IPS-NIHi11 (cell line): ENCODE measurements around the gene CAPN3.

Experiments used
- DNase-seq: peaks from one replicate; pipeline ENCODE4 v3.0.0; 2012; ENCODE audit warnings: mixed read lengths, low spot score

CAPN3 gene

DNA sequence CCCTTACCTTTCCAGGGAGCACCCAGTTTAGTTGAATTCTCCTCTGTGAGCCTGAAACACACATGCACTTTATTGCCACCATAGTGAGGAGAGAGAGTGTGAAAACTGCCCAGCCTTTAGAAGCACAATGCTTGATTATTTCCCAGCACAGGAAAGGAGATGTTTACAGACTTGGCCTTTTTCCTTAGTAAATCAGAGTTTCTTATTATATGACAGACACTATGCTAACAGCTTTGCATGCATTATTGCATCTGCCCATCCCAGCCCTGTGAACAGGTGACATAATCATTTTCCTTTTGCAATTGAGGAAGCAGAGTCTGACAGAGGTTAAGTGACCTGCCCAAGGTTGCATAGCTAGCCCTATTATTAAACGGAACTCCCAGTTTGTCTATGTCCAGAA lies 36.5 kb downstream of the CAPN3 start:
- DNase-seq, result no peak

DNA sequence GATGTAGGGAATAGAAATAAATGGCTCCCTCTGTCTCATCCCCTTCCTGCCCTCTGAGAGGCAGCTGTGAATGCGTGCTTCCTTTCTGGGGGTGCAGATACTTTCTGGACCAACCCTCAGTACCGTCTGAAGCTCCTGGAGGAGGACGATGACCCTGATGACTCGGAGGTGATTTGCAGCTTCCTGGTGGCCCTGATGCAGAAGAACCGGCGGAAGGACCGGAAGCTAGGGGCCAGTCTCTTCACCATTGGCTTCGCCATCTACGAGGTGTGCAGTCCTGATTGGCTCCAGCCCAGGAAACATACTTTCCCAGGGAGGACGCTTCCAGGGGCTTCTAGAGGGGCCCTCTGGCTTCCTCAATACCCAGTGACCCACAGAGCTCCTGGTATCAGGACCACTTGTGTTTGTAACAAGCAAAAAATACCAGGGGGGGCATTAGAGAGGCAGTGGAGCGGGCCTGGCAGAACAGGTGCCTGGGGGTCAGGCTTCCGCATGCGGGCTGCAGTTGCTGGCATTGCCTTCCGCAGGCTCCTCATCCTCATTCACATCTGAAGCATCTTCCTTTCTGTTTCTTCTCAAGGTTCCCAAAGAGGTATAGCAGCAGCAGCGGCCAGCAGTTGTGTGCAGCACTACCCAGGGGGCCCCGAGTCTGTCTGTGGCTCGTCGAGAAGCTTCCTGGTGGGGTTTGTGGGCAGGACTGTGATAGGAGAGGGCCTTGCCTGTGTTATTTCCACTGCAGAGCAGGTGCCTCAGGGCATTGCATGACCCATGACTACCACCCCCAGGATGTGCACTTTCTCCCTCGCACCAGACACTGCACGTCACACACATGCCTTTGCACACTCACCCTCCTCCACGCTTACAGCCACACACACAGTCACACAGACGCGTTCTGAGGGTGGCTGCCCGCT lies 42.5 kb downstream of the CAPN3 start:
- DNase-seq, result no peak

DNA sequence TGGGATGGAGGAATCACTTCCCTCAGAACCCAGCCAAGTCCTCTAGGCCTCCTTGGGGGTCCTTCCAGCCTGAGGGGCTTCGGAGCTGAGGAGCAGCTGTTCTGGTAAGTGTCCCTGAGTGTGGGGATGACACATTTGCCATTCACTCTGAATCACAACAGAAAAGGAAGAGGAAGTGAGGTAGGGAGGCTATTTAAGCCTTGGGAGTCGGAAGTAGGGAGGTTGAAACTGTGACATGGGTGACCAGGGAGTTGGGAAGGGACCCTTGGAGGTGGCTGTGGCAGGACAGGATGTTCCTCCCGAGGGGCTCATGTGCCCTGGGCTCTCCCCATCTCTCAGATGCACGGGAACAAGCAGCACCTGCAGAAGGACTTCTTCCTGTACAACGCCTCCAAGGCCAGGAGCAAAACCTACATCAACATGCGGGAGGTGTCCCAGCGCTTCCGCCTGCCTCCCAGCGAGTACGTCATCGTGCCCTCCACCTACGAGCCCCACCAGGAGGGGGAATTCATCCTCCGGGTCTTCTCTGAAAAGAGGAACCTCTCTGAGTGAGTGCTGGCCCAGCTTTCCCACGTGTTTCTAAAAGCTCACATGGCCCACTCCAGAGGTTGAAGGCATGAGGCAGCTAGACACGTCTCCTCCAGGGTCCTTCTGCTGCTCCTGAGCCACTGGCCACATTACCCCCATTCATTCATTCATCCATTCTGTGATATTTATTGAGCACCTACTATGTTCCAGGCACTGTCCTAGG lies 43.3 kb downstream of the CAPN3 start:
- no peak for DNase-seq

DNA sequence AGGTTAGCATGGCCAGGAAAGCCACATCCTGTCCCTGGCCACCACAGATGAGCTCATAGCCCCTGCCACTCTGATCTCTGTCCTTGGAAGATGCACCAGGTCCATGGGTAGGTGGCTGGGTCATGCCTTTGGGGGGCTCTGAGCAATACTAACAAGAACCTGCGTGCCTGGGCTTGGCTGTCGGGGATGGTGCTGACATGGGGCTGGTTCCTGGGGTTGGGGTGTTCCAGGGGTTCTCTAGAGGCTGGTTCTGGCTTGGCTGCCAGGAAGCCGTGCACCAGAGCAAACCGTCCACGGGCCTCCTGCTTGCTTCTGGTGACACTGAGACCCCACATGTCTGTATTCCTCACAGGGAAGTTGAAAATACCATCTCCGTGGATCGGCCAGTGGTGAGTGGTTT lies 44.1 kb downstream of the CAPN3 start:
- no peak for DNase-seq

DNA sequence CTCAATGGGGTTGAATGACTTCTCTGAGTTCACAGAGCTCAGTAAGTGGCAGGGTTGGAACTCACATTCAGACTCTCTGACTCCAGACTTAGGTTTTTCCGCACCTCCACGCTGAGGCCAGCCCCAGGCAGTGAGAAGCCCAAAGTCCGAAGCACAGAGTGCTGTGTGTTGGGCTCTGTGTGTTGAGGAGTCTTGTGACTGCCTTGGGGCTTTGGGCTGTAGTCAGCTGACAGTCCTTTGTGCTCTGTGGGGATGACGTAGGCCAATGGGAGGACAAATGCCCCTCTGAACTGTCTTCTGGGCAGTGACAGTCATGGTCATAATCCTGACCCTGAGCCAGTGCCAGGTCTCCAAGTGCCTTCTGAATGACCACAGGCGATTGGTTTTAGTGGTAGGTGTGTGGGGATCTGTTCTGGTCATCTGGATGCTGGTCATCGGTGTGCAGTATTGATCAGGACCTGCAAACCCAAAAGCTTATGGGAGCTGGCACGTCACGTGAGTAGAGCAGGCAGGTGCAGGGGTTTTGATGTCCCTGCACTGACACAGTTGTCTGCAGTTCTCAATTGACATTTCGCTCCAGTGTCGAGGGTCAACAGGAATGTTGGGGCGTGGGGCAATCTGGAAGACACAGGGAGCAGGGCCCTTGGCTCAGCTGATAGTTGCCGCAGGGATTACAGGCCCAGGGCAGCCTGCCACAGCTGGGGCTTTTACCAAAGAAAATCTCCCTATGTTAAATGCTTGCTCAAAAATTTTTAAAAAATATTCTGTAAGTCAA lies 45.3 kb downstream of the CAPN3 start:
- no peak for DNase-seq

DNA sequence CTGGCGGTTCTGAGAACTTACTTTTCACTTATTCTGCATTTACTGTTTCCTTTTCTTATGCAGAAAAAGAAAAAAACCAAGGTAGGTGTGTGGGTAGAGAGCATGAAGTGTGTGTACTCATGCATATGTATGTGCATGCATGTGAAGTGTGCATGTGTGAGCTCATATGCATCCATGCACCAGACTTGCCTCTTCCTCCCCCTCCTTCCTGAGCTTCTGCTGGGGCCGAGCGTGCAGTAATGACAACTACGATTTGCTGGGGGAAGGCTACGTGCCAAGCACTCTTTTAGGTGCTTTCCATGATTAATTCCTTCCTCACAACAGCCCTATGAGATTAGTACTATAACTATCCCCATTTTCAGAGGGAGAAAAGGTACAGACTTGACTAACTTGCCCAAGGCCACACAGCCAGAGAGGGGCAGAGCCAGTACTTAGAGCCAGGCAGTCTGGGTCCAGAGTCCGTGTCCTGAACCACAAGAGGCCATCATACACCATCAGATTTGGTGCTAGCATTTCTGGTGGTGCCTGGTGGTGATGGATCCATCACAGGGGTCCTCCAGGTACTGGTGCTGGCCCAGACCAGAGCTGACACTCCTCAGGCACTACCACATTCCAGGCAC lies 46.7 kb downstream of the CAPN3 start:
- DNase-seq, result no peak

DNA sequence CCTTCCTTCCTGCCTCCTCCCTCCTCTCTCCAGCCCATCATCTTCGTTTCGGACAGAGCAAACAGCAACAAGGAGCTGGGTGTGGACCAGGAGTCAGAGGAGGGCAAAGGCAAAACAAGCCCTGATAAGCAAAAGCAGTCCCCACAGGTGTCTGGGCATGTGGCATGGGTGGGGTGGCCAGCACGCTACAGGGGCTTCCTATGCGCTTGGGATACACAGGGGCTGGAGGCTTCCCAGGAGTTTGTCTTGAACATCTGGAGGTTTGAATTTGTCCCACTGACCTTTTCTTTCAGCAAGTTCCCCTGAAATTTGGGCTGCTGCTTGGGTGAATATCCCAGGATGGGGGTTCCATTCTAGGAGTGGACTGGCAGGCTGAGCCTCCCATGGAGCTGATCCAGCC lies 48.9 kb downstream of the CAPN3 start:
- no peak for DNase-seq

DNA sequence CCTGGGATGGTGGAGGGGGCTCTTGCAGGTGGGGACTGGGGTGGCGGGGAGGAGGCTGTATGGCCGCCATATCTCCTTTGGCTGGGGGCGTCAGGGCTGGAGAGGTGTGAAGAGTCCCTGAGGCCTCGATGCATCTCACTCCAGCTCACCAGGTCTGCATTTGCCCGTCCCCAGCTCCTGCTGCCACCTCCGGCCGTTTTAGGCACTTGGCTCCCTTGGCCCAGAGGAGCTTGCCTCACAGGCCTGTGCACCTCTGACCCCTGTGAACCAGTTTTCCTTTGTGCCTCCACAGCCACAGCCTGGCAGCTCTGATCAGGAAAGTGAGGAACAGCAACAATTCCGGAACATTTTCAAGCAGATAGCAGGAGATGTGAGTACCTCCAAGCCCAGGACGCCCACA lies 49.7 kb downstream of the CAPN3 start:
- DNase-seq, result no peak

DNA sequence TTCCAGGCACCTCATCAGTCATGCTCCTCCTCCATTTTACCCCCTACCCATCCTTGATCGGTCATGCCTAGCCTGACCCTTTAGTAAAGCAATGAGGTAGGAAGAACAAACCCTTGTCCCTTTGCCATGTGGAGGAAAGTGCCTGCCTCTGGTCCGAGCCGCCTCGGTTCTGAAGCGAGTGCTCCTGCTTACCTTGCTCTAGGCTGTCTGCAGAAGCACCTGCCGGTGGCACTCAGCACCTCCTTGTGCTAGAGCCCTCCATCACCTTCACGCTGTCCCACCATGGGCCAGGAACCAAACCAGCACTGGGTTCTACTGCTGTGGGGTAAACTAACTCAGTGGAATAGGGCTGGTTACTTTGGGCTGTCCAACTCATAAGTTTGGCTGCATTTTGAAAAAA lies 52.6 kb downstream of the CAPN3 start:
- DNase-seq, result no peak

DNA sequence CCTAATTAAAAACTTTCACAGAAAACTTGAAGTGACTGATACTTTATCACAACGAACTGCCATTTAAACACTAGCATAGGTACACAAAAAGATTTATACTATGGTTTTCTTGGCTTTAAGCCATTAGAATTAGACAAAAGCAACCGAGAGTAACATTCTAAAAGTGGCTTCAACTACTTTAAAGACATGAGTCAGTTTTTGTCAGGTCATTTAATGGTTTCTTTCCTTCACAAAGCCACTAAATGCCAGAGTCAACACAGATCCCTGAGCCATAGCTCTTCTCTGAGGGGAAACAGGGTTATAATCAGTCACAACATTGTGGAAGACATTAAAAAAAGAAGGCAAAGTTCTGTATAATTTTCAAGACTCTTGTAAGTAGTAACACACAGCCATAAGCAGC lies 54.6 kb downstream of the CAPN3 start:
- no peak for DNase-seq

DNA sequence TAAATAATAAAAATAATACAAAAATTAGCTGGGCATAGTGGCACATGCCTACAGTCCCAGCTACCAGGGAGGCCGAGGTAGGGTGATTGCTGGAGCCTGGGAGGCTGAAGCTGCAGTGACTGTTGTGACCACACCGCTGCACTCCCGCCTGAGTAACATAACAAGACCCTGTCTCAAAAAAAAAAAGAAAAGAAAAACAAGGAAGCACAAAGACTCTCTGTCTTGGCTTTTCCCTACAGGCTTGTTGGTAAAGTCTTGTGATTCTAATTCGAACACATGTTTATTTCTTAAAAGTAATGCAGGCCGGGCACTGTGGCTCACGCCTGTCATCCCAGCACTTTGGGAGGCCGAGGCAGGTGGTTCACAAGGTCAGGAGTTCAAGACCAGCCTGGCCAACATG lies 60.1 kb downstream of the CAPN3 start:
- no peak for DNase-seq

DNA sequence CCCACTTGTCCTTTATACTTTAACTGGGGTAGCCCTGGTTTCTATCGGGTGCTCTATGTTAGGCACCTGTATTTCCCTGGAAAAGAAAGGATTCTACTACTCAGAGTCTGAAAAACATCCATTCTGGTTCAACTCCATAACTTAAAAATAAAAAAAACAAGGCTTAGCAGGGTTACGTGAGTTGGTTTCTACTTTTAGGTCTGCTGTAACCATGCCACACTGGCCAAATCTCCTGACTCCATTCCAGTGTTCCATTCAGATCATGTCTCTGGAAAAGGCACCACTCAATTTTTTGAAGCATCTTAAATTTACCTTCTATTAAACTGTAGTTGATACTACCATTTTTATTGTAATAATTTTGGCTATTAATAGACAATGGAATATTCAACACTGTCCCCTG lies 62.1 kb downstream of the CAPN3 start:
- DNase-seq, result no peak

DNA sequence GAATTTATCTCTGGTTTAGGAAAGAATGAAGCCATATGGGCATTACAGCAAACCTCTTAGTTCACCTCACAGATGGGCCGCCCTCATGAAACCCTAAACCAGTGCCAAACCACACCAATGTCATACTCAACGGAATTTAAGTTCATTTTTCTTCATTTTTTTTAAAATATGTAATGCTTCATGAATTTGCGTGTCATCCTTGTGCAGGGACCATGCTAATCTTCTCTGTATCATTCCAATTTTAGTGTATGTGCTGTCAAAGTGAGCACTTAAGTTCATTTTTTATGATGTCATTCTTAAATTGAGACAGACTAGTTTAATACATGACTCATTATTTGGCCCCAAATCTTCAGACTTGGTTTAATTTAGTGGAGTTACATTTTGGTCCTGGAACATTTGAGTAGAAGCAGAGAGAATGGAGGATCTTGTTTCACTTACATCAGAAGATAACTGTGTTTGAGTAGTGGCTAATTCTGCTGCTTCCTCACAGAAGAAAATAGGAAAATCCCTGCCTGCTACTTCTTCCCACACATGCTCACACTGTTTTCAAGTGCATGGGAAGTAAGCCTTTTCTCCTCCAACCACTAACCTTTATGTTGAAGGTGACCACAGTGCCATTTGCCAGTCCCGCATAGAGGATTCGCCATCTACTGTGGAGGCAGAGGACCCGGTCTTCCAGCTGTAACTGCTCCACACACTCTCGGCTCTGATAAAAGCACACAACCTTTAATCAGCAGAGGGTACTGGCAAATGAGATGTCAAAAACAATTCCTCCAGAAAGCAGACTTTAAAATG lies 68.3 kb downstream of the CAPN3 start:
- no peak for DNase-seq

DNA sequence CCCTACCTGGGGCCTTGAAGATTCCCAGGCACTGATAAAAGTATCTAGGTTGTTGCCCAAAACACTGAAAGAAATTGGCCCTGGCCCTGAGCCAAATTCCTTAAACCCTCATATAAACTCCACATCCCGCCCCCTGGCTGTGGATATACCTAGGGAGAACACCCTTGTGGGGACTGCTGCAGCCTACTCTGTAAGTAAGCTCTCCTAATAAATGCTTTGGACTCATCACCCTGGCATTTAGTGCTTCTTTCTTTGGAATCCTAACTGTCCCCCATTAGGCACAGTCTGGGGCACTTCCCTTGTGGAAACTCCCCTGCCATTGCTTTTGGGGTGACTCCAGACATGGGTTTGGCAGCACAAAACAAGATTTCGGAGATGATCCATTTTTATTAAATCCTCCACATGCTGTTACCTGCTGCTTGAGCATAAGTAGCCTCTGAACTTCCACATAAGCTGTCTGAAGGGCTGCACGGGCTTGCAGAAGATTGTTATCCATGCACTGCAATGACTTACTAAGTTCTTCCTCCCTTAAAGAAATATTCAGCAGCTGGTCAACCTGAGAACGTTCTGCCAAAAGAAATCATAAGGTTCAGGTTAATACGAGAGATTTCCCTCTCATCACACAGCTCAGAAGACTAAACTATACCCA lies 85.2 kb downstream of the CAPN3 start:
- no peak for DNase-seq

DNA sequence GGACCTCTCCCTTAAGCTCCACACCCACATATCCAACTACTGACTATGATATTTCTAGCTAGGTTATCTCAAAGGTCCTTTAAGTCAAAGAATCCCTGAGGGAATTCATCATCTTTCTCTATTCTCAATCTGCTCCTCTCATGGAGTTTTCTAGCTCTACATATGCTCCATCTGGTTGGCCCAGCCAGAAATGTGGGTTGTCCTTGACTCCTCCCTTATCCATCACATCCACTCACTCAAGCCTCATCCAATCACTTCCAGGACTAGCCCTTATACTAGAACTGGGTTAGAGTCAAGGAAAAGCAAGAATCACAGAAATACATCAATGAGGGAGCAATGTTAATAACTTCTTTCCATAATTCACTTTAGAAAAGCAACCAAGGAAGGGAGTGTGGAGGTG lies 86.2 kb downstream of the CAPN3 start:
- DNase-seq, result no peak

DNA sequence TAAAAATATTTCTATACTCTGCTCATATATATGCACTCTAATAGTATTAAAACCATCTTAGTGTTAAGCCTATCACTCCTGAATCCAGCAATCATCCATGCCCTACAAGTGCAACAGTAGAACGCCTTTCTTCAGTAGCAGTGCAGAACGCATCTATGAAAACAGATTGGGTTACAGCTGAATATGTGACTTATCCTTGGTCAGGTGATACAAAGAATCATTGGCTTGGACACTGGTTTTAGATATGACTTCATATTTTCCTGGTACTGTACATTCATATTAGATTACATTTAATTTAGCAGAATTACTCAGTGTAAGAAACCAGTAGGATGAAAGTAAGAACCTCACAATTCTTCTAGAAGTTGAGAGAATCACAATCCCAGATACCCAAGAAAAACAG lies 88.3 kb downstream of the CAPN3 start:
- no peak for DNase-seq

DNA sequence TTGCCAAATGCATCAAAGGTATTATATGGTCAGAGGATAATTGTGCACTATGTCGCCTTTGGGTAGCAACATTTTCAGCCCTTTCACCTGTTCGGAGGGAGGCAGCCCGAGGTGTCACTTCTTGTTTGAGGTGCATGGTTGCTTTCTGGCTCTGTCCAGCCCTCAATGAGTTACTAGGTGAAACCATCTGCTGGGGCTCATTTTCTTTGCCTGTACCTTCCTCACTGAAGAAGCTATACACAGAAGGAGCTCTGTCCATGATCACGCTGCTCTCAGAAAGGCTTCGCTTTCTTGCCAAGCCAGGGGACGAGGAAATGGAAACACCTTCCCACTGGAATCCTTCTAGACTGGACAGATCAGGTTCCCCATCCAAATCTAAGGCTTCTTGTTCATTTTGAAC lies 89.0 kb downstream of the CAPN3 start:
- no peak for DNase-seq

DNA sequence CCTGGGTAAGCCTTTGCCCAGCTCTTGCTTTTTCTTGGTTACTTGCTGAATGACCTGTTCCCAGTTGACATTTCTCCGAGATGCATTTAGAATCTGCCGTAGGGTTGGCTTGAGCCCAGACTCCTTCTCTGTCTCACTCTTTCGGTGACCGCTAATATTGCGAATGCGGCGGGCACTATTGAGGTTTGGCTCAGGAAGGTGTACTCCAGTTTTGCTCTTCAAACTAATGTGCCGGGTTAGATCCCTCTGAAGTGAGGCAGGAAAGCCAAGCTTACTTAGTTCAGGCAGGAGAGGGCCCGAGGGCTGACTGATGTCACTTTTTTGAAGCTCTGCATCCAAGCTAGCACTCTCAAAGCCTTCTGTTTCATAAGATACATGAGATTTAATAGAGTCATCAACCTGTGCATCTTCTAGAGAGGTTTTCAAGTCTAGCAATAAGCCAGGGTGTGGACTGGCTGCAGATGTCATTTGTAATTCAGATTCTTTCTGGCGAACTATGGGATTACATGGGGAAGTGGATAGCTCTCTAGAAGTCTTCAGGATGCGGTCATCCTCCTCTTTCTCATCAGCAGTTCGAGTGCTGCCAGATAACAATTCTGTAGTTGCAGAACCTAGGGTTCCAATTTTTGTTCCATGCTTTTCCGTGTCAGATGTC lies 90.6 kb downstream of the CAPN3 start:
- DNase-seq, result no peak

DNA sequence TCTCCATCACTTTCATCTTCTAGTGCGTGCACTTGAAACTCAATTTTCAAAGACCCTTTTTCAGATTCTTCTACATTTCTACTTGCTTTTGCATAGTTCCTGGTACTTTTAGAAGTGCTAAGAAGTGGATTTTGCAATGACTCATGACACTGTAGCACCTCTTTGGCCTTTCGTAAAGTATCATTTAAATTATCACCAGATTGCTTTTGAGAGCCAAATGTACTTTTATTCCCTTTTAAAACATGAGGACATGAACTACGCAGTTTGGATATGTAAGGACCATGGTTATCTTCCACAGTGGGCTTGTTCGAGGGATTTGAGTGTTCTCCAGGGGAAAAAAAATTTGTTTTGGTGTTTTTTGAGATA lies 91.1 kb downstream of the CAPN3 start:
- no peak for DNase-seq

DNA sequence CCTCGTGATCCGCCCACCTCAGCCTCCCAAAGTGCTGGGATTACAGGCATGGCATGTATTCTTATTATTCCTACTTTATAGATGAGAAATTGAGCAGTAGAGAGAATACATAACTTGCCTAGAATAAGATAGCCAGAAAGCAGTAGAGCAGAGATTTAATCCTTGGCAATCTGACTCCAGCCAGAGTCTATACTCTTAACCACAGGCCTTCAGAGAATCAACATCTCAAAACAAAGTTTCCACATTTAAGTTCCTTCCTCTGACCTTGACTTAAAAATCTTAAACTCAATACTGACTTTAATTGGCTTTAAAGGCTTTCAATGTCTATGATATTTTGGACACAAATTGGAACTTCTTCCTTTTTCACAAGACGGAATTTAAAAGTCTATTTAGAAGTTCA lies 94.5 kb downstream of the CAPN3 start:
- DNase-seq, result no peak

DNA sequence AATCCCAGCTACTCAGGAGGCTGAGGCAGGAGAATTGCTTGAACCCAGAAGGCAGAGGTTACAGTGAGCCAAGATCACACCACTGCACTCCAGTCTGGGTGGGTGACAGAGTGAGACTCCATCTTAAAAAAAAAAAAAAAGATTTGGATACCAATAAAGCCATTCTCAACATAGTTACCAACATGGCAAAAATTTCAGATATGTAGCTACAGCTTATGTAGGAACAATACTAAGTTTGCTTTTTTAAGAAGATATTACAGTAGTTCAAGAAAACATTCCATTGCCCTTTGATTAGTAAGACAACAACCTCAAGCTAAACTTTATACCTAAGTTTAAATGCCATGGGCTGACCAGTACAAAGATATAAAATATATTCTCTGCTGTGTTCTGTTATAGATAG lies 97.2 kb downstream of the CAPN3 start:
- DNase-seq, result no peak
